CD14-positive monocyte (primary cell): ENCODE measurements around the gene PTPRN2. TPM values are rescaled to one million over a fixed set of nuclear protein-coding genes. Genes with fewer than 3 reads are reported as not detected.

Experiments used
- DNase-seq, 3 donors: peaks; one replicate each; pipeline ENCODE4 v3.0.0-alpha.2; 2011 to 2022
- H2AFZ ChIP-seq: 2 replicates; pipeline ENCODE4 v1.6.0; 2012; ENCODE audit warnings: mild to moderate bottlenecking, low read depth, low read length, inconsistent platforms; ENCODE audit not compliant: insufficient read depth, poor library complexity, severe bottlenecking
- H3K27ac ChIP-seq, 2 donors: 1 replicate in 1 of 2; 2 replicates in 1 of 2; pipeline ENCODE4 v1.5.1; 2012 to 2013; ENCODE audit warnings: low read length in 2 of 2, control low read depth in 1 of 2, inconsistent platforms in 1 of 2, low read depth in 1 of 2, mild to moderate bottlenecking in 1 of 2
- H3K27me3 ChIP-seq, 2 donors: one replicate each; pipeline versions ENCODE4 v1.6.0 to v1.6.1; 2011 to 2013; ENCODE audit warnings: low read length in 2 of 2; ENCODE audit not compliant: control insufficient read depth in 2 of 2, insufficient read depth in 2 of 2
- H3K36me3 ChIP-seq, 2 donors: replicated peaks in 1 of 2; 1 replicate in 1 of 2; 2 replicates in 1 of 2; pipeline versions ENCODE4 v1.5.1 to v1.6.1; 2012 to 2013; ENCODE audit warnings: low read length in 2 of 2, control low read depth in 1 of 2, inconsistent platforms in 1 of 2, mild to moderate bottlenecking in 1 of 2; ENCODE audit not compliant: insufficient read depth in 2 of 2, control insufficient read depth in 1 of 2
- H3K4me1 ChIP-seq, 2 donors: 1 replicate in 1 of 2; 2 replicates in 1 of 2; pipeline versions ENCODE4 v1.5.1 to v1.6.1; 2012 to 2013; ENCODE audit warnings: low read length in 2 of 2, control low read depth in 1 of 2, inconsistent platforms in 1 of 2, mild to moderate bottlenecking in 1 of 2, moderate library complexity in 1 of 2; ENCODE audit not compliant: insufficient read depth in 2 of 2, control insufficient read depth in 1 of 2
- H3K4me2 ChIP-seq: replicated peaks from 2 replicates; pipeline ENCODE3; 2012; ENCODE audit warnings: low read length, moderate library complexity, mild to moderate bottlenecking; ENCODE audit not compliant: poor library complexity, severe bottlenecking; ENCODE audit errors: extremely low read depth
- H3K4me3 ChIP-seq, 3 experiments: fragments of 200-600 bp in 1 of 3; sonication (generic) in 1 of 3; replicated peaks in 1 of 3; 1 replicate in 2 of 3; 2 replicates in 1 of 3; pipeline ENCODE4 v1.5.1; 2011 to 2013; ENCODE audit warnings: low read length in 3 of 3, mild to moderate bottlenecking in 3 of 3, control low read depth in 2 of 3, low read depth in 2 of 3, inconsistent platforms in 1 of 3, moderate library complexity in 1 of 3
- H3K79me2 ChIP-seq: 2 replicates; pipeline ENCODE4 v1.6.0; 2012; ENCODE audit warnings: mild to moderate bottlenecking, control low read depth, inconsistent platforms, low read length, moderate library complexity; ENCODE audit not compliant: insufficient read depth
- H3K9ac ChIP-seq: 2 replicates; pipeline ENCODE4 v1.6.0; 2017; ENCODE audit warnings: low read length, mild to moderate bottlenecking; ENCODE audit not compliant: insufficient read depth, poor library complexity, severe bottlenecking
- H3K9me3 ChIP-seq, 2 donors: replicated peaks in 1 of 2; 1 replicate in 1 of 2; 2 replicates in 1 of 2; pipeline versions ENCODE4 v1.5.1 to v1.6.1; 2012 to 2013; ENCODE audit warnings: low read length in 2 of 2, control low read depth in 1 of 2; ENCODE audit not compliant: control insufficient read depth in 1 of 2, insufficient read depth in 1 of 2
- H4K20me1 ChIP-seq: 2 replicates; pipeline ENCODE4 v1.6.0; 2012; ENCODE audit warnings: mild to moderate bottlenecking, low read length, control low read depth, moderate library complexity; ENCODE audit not compliant: insufficient read depth
- H3K27ac Mint-ChIP-seq, 7 donors: one replicate each; pipeline ENCODE4 v1.8.0; 2020; ENCODE audit warnings: mild to moderate bottlenecking in 7 of 7, mixed read lengths in 7 of 7, moderate library complexity in 6 of 7, inconsistent platforms in 2 of 7
- H3K27me3 Mint-ChIP-seq, 3 donors: one replicate each; pipeline ENCODE4 v1.8.0; 2021 to 2022; ENCODE audit warnings: low read depth in 3 of 3, mild to moderate bottlenecking in 3 of 3, mixed read lengths in 3 of 3, moderate library complexity in 3 of 3, inconsistent platforms in 1 of 3
- H3K36me3 Mint-ChIP-seq, 2 donors: one replicate each; pipeline ENCODE4 v1.8.0; 2020; ENCODE audit warnings: mixed read lengths in 2 of 2, inconsistent platforms in 1 of 2, mild to moderate bottlenecking in 1 of 2
- H3K4me1 Mint-ChIP-seq: one replicate; pipeline ENCODE4 v1.8.0; 2020; ENCODE audit warnings: mild to moderate bottlenecking, mixed read lengths
- H3K4me3 Mint-ChIP-seq, 2 donors: one replicate each; pipeline ENCODE4 v1.8.0; 2020; ENCODE audit warnings: mild to moderate bottlenecking in 2 of 2, mixed read lengths in 2 of 2, moderate library complexity in 1 of 2
- H3K9me3 Mint-ChIP-seq, 7 donors: one replicate each; pipeline ENCODE4 v1.8.0; 2020 to 2022; ENCODE audit warnings: mixed read lengths in 7 of 7, mild to moderate bottlenecking in 6 of 7, moderate library complexity in 6 of 7, inconsistent platforms in 2 of 7
- WGBS: methylation state at CpG from one replicate; pipeline ENCODE4 v1.1.5; 2013; ENCODE audit warnings: missing lambda C conversion rate; ENCODE audit not compliant: insufficient coverage; 5-methylcytosine and 5-hydroxymethylcytosine counted together
- intact Hi-C, 2 donors: fragments of 100-400 bp; cut with micrococcal nuclease; formaldehyde crosslinking; loops; one replicate each; pipeline versions ENCODE4 v1.15.0 to v1.15.1; 2023
- polyA plus RNA-seq, 3 donors: library from polyadenylated mRNA; depleted of rRNA in 1 of 3; unstranded in 2 of 3; stranded (reverse) in 1 of 3; fragments of 300-500 nt in 2 of 3; fragments of >200 nt in 1 of 3; fragmentation: Illumina TruSeq in 2 of 3; gene quantifications; 1 replicate in 2 of 3; 2 replicates in 1 of 3; pipeline ENCODE4 v1.2.3, GENCODE V29; 2012 to 2021
- TF ChIP-seq, protein P1 (sequence below): fragments of 200-600 bp; IDR thresholded peaks from one replicate; pipeline ENCODE4 v1.8.0; 2022; ENCODE audit warnings: antibody characterized with exemption, mild to moderate bottlenecking

Gene PTPRN2
- polyA plus RNA-seq, 3 donors: 0.25 to 1.4 (median 0.97) TPM

GRCh38 chr7:158371856-158372255 is 215.8 kb downstream of the PTPRN2 start:
- H3K9me3 Mint-ChIP-seq: peaks cover 0 to 6% (median 2%) of the 10 kb centered on the region in 7 donors
- peaks cover 2 to 4% (median 3%) of the 10 kb centered on the region in 3 donors for H3K27me3 Mint-ChIP-seq
- 84% methylated on average over 17 of the region's 17 CpGs for WGBS
- no peaks in the 10 kb centered on the region for H3K4me1 ChIP-seq
- H3K36me3 Mint-ChIP-seq: no peaks in the 10 kb centered on the region
- H3K4me1 Mint-ChIP-seq: no peaks in the 10 kb centered on the region
- no peak overlapping the region for H3K9ac ChIP-seq
- H3K4me3 ChIP-seq: no peak overlapping the region
- H3K79me2 ChIP-seq: no peaks in the 10 kb centered on the region
- H3K27me3 ChIP-seq: no peaks in the 10 kb centered on the region
- intact Hi-C loops: no loop called here
- no peaks in the 10 kb centered on the region for H3K36me3 ChIP-seq
- no peaks in the 10 kb centered on the region for H4K20me1 ChIP-seq
- H3K27ac ChIP-seq: no peak overlapping the region
- no peak overlapping the region for H2AFZ ChIP-seq
- no peak overlapping the region for H3K4me3 Mint-ChIP-seq
- DNase-seq: no peak
- H3K9me3 ChIP-seq: no peaks in the 10 kb centered on the region
- no peak overlapping the region for H3K4me2 ChIP-seq
- TF ChIP-seq, protein P1, sequence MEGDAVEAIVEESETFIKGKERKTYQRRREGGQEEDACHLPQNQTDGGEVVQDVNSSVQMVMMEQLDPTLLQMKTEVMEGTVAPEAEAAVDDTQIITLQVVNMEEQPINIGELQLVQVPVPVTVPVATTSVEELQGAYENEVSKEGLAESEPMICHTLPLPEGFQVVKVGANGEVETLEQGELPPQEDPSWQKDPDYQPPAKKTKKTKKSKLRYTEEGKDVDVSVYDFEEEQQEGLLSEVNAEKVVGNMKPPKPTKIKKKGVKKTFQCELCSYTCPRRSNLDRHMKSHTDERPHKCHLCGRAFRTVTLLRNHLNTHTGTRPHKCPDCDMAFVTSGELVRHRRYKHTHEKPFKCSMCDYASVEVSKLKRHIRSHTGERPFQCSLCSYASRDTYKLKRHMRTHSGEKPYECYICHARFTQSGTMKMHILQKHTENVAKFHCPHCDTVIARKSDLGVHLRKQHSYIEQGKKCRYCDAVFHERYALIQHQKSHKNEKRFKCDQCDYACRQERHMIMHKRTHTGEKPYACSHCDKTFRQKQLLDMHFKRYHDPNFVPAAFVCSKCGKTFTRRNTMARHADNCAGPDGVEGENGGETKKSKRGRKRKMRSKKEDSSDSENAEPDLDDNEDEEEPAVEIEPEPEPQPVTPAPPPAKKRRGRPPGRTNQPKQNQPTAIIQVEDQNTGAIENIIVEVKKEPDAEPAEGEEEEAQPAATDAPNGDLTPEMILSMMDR: no peak
- H3K27ac Mint-ChIP-seq: no peak overlapping the region

DNA sequence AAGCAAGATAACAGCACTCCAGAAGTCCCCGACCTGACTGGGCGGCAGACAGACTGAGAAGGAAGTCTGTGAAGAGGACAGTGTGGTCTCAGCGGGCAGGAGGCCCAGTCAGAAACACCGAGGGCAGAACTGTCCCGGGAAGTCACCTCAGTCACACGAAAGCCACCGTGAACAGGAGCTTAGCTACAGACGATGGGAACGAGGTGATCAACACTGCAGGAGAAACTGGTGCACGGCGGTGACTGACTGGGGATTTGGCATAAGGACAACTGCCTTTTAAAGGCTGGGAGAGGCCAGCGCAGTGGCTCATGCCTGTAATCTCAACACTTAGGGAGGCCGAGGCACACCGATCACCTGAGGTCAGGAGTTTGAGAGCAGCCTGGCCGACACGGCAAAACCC is 217.8 kb downstream of the PTPRN2 start:
- 93% methylated on average over 11 of the region's 16 CpGs for WGBS
- no peaks in the 10 kb centered on the region for H3K36me3 ChIP-seq
- no peaks in the 10 kb centered on the region for H3K4me1 Mint-ChIP-seq
- H3K4me3 ChIP-seq: no peak overlapping the region
- no peak overlapping the region for H3K4me3 Mint-ChIP-seq
- intact Hi-C loops: no loop called here
- H3K9me3 ChIP-seq: no peaks in the 10 kb centered on the region
- DNase-seq: no peak
- no peak overlapping the region for H3K9ac ChIP-seq
- H3K27ac Mint-ChIP-seq: no peak overlapping the region
- H3K79me2 ChIP-seq: no peaks in the 10 kb centered on the region
- H3K36me3 Mint-ChIP-seq: no peaks in the 10 kb centered on the region
- TF ChIP-seq, protein P1: no peak
- H4K20me1 ChIP-seq: no peaks in the 10 kb centered on the region
- no peaks in the 10 kb centered on the region for H3K27me3 ChIP-seq
- H3K4me1 ChIP-seq: no peaks in the 10 kb centered on the region
- no peak overlapping the region for H2AFZ ChIP-seq
- peaks cover 0 to 3% (median 2%) of the 10 kb centered on the region in 3 donors for H3K27me3 Mint-ChIP-seq
- peaks cover 0 to 6% (median 2%) of the 10 kb centered on the region in 7 donors for H3K9me3 Mint-ChIP-seq
- no peak overlapping the region for H3K4me2 ChIP-seq
- H3K27ac ChIP-seq: no peak overlapping the region
